ENCODE measurements around the gene ZBTB7C. TPM values are rescaled to one million over a fixed set of nuclear protein-coding genes. Genes with fewer than 3 reads are reported as not detected.

The ZBTB7C gene
- total and polyA plus RNA-seq, 2 of the 8 experiments (the other 6 are each of a cell fraction or from before 2014, with no cell fraction given) = 0.15 to 0.45 TPM

DNA sequence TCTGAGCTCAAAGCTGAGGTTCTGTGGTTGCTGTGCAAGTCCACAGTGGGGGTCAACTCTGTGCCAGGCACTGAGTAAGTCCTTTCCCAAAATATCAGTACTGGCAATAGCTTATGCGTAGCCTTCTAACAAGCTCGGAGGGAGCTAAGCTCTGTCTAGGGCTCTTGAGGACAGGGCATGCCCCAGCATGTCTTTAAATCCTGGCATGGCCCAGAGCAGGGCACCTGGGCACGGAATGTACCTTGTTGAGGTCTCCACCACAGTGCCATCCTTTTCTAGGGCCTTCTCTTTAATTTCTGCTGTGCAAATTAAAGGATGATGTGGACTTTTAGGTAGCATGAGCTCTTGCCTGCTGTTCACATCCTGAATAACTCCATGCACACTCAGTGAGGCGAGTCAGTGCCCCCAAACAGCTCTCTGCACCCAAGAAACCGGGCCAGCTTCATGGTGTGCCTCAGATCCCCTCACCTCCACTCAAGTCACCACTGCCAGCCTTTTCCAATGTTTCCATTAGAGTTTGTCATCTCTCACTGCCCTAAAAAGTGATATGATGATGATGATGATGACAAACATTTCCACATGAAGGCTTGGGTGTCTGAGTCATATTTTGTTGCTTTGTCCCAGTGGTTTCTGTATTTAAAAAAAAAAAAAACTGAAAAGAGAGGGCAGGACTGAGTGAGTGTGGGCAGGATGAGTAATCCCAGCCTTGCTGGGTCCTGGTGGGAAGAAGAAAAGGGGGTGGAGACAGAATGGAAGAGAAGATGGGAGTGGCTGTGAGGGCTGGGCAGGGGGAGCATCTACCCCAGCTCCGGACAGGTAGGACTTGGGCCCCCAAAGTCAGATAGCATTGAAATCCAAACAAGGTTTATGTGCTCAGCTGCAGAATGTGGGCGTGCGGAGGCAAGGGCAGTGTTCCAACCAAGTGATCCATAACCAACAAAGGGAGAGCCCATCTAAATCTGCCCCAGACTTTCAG lies 78.9 kb downstream of the ZBTB7C start (continued):
- TF ChIP-seq, protein P1, sequence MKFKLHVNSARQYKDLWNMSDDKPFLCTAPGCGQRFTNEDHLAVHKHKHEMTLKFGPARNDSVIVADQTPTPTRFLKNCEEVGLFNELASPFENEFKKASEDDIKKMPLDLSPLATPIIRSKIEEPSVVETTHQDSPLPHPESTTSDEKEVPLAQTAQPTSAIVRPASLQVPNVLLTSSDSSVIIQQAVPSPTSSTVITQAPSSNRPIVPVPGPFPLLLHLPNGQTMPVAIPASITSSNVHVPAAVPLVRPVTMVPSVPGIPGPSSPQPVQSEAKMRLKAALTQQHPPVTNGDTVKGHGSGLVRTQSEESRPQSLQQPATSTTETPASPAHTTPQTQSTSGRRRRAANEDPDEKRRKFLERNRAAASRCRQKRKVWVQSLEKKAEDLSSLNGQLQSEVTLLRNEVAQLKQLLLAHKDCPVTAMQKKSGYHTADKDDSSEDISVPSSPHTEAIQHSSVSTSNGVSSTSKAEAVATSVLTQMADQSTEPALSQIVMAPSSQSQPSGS (IDR thresholded peaks at IDR 0.05; ENCODE audit: low read length) = no peak
- TF ChIP-seq CHD1 (IDR thresholded peaks at IDR 0.05; ENCODE audit: low read depth, low read length) (no peak), SIRT6 (IDR thresholded peaks at IDR 0.05; ENCODE audit: low read length) (no peak), ASH2L (IDR thresholded peaks at IDR 0.05; ENCODE audit: low read length) (no peak)
